OCI-LY7 (cell line): ENCODE data around the gene TLNRD1.

ENCODE experiments used
- EZH2phosphoT487 ChIP-seq: fragments of 200-600 bp; sonication (generic); IDR thresholded peaks from 2 replicates; pipeline ENCODE4 v1.6.1; 2018; ENCODE audit warnings: low read depth, borderline replicate concordance, mild to moderate bottlenecking, mixed run types, antibody characterized with exemption, low read length, moderate library complexity, mixed read lengths
- TF ChIP-seq, protein P1 (sequence below): fragments of 200-600 bp; sonication (generic); conservative IDR thresholded peaks from 2 replicates; pipeline ENCODE4 v1.5.1; 2014; ENCODE audit warnings: mild to moderate bottlenecking, antibody characterized with exemption, low read length, moderate library complexity, mixed read lengths

- TF ChIP-seq, protein P1, sequence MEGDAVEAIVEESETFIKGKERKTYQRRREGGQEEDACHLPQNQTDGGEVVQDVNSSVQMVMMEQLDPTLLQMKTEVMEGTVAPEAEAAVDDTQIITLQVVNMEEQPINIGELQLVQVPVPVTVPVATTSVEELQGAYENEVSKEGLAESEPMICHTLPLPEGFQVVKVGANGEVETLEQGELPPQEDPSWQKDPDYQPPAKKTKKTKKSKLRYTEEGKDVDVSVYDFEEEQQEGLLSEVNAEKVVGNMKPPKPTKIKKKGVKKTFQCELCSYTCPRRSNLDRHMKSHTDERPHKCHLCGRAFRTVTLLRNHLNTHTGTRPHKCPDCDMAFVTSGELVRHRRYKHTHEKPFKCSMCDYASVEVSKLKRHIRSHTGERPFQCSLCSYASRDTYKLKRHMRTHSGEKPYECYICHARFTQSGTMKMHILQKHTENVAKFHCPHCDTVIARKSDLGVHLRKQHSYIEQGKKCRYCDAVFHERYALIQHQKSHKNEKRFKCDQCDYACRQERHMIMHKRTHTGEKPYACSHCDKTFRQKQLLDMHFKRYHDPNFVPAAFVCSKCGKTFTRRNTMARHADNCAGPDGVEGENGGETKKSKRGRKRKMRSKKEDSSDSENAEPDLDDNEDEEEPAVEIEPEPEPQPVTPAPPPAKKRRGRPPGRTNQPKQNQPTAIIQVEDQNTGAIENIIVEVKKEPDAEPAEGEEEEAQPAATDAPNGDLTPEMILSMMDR = no peak
- TF ChIP-seq EZH2phosphoT487 = no peak
Observed at GRCh38 chr15:81023483-81024264, 23.0 kb downstream of the TLNRD1 start.
